GM21423 (cell line): ENCODE measurements around the gene RCSD1.
A peak's percentile ranks its signal among the peaks of the same experiment; 100 is the strongest.
"Not testable (repeated sequence)": the region's sequence is repeated elsewhere in the genome, so short reads cannot be mapped to it uniquely, and the experiment has no call there.

Experiments
- ATAC-seq: cut with Tn5 transposase; IDR thresholded peaks from one replicate; pipeline ENCODE4 v1.9.1; 2021; ENCODE audit warnings: mild to moderate bottlenecking, moderate library complexity; ENCODE audit not compliant: unreplicated experiment

The RCSD1 gene

DNA sequence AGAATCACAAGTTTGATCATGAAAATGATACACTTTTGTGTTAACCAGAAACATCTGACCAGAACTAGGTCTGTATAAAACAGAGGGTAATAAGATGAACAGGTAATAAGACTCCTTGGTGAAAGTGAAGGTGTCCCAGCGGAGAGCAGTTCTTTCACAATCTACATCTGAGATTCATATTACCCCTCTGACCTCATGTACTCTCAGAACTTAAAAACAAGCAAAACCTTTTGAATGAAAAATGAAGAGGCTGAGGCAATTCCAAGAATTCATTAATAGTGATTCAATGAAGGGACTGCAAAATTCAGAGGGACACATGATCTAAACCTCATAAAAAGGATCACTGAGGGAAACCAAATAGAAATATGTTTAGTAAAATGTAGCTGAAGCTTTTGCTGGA, 80.8 kb downstream of the RCSD1 start:
- ATAC-seq, result no peak

DNA sequence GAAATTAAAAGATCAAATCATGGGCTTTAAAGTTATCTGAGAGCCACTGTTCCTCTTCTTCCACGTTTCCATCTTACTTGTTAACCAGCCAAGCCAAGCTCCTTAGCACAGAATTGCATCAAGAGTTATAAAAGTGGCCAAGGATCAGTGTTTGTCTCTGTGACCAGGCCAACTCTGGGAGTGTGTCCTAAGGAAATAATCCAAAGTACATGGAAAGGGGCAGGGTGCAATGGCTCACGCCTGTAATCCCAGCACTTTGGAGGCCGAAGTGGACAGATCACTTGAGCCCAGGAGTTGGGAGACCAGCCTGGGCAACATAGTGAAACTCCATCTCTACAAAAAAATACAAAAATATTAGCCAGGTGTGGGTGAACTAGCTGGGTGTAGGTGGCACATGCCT, 81.8 kb downstream of the RCSD1 start:
- ATAC-seq, result no peak

DNA sequence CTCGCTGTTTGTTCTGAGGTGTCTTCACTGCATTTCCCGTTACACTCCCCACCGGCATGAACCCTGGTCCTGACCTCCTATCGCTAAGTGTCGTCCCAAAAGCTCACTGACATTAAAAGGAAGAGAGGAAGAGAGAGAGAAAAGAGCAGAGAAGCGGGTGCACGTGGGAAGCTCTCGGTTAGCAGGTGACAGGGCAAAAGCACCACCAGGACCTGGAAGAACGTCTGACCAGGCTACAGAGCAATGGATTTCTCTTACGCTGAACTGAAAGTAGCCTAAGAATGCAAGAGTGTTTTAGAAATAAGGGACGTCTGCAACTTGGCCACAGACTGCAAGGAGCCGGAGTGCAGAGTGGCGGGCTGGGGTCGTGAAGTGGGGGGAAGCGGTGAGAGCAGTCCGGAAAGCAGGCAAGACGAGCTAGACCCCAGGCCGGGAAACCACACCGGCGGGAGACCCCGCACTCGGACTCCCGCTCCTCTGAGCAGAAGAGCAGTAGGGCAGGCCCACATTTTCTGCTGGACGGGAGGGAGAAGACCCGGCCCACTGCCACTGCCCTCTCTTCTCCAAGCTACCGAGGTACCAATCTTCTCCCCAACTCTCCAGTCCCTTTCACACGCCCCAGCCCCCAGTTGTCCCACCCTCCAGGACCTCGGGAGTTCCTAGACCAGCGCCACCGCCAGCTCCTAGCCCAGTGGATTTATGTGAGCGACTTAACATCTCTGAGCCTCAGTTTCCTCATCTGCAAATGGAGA, 83.5 kb downstream of the RCSD1 start:
- no peak for ATAC-seq

DNA sequence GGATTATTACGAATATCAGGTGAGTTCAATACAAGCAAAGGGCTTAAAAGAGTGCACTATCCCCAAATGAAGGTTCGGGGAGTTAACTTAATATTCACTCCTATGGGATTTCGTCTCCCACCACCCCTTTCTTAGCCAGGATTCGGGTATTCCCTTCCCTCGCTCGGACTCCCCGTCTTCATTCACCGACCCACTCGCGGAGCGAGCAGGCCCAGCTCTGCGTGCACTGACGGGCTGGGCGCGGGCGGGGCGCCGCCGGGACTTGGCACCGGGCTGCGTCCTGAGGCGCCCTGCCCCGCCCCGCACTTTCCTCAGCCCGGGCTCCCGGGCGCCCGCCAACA, 84.0 kb downstream of the RCSD1 start:
- ATAC-seq, result no peak

DNA sequence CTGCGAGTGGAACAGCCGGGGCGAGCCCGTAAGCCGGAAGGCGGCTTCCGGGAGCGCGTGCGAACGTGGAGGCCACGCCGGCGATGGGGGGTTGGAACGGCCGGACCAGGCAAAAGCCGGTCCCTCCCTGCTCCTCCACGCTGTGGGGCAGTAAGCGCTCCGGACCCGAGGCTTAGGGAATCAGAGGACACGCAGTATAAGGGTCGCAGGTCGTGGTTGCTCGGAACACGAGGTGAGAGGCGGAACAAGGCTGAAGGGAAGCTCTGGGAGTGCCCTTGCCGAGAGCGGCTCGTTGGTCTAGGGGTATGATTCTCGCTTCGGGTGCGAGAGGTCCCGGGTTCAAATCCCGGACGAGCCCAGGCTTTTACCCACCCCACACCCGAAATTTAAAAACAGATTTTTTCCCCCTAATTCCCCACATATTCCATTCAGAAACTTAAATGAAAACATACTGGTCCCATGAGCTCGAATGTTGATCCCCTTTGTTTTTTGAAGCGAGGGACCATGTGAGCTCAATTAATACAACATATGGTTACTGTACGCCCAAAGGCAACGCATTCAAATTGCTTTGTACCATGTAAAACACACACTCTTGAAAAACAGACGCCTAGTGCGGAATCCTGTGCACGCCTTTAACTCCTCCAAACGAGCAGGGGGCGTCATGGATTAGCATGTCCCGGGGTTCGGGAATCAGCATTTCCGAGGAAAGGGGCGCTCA, 84.6 kb downstream of the RCSD1 start:
- ATAC-seq, result peak; percentile 48

DNA sequence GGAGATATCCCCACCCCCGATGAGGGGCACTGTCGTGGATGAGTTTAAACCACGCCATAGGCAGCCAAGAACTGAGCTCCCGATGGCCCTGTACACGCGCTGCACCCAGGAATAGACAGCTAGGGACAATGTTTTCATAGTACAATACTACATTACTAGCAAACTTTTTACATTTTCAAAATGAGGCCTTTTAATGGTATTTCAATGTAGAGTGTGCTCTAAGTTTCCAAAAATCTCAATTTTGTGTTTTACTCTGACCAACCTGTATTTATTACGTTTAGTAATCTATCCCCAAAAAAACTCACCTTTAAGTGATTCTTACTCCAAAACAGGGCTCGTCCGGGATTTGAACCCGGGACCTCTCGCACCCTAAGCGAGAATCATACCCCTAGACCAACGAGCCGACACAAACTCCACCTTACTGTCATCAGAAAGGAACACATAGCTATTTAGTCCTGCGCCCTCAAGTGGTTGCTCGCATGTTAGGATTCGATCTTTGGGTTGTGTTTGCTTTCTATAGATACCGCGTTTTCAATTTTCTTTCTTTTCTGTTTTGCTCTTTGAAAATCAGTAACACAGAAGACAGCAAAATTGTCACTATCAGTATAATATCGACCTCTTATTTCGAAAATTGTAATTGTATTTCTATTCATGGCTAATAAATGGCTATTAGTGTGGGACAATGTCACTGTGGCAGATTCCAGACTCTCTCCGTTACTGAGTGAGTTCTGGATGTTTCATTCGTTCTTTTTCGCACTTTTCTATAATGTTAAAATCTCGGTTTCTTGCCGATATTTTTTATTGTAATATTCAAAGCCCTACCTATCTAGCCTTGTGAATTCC, 85.3 kb downstream of the RCSD1 start:
- ATAC-seq, result peak; percentile 42

DNA sequence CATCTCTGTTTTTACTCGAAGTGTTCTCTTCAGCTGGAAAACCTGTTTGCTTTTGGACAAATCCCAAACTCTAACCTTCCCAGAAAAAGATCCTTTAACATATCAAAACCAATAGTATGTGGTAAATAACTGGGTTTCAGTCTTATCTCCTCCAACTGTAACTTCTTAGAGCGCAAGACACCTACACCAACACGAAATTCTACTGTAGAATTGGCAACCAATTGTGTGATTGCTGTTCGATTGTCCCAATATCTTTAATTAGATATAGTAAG, 85.9 kb downstream of the RCSD1 start:
- no peak for ATAC-seq

DNA sequence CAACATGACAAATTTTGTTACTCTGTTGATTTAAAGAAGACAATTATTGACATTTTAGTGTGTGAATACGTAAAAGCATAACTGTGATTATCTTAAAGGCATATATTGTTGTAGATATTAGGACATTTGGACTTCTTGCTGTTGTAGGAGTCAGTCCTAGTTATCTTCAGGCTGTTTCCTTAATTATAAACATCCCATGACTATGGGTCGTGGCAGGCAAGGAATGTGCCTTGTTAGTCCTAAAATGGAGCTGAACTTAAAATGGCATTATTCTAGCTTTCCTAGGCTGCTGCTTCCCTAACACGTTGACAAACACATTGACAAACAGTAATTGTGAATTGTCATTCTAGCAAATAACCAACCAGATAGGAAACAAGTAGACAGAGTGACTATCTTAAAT, 87.3 kb downstream of the RCSD1 start:
- no peak for ATAC-seq

DNA sequence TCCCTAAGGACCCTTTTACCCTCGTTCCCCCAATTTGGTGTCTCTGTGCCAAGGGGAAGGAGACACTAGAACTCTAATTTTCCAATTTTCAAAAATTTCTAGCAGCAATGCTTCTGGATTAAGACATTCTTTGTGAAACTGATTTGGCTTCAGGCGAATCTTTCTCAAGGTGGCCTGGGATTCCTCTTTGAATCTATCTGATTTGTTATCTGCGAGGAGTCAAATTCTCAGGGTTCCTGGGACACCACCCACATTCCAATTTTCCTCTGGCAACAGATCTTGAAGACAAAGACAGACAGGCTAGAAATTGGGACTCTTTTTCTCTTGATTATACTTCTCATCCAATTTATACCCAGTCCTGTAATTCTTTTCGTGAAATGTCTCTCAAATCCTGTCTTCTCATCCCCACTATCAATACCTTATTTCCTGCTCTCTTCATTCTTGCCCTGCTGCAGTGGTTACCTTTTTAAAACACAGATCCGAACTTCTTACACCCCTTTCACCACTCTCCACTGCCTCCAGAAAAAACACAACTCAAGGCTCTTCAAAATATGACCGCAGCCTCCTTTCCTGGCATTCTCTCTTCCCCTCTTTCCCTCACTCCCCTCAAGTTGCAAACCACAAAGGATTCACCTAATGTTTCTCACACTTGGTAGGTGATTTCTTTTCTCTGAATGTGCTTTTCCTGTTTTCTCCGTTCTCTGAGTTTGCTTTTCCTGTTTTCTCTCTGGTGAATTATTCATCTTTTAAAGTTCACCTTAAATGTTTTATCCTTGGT, 89.1 kb downstream of the RCSD1 start:
- no peak for ATAC-seq

DNA sequence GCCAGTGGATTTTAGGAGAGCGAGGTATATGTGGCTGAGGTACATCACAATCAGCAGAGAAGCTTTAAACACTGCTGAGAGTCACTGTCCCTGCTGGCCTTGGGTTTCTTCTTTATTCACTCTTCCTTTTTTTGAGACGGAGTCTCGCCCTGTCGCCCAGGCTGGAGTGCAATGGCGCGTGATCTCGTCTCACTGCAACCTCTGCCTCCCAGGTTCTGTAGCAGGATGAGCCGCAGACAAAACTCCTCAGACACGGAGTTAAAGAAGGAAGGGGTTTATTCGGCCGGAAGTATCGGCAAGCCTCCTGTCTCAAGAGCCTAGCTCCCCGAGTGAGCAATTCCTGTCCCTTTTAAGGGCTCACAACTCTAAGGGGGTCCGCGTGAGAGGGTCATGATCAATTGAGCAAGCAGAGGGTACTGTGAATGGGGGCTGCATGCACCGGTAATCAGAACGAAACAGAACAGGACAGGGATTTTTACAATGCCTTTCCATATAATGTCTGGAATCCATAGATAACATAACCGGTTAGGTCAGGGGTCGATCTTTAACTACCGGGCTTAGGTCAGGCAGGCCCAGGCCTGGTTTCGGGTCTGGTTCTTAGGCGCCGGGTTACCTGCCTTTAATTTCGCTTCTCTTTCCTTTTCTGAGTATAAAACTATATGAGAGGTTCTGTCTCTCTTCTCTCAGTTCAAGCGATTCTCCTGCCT, 89.8 kb downstream of the RCSD1 start:
- not testable (repeated sequence) for ATAC-seq

DNA sequence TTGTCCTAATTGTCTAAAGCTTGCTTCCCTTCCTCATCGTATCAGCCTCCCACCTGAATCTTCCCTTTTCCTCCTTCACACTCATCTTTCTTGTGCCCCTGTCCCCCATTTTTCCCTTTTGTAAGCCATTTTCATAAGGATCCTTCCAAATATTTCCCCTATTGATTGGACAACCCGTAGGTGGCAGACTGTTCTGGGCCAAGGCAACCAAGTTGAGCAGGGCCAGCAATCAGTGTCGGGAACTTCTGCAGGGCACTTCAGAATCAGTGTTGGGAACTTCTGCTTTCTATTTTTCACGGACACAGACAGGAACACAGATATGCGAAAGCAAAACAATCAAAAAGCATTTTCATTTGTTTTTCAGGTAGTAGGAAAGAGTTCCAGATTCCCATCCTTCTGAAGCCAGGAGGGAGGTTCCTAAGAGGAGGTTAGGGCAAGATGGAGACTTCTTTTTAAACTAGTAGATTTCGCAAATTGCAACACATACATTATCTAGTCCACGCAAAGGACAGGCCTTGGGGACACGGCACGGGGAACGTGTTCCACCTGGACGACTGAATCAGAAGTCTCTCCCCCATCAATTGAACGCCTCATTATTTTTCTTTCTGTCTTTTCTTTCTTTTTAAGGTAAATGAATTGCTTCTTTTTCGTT, 91.1 kb downstream of the RCSD1 start:
- no peak for ATAC-seq

DNA sequence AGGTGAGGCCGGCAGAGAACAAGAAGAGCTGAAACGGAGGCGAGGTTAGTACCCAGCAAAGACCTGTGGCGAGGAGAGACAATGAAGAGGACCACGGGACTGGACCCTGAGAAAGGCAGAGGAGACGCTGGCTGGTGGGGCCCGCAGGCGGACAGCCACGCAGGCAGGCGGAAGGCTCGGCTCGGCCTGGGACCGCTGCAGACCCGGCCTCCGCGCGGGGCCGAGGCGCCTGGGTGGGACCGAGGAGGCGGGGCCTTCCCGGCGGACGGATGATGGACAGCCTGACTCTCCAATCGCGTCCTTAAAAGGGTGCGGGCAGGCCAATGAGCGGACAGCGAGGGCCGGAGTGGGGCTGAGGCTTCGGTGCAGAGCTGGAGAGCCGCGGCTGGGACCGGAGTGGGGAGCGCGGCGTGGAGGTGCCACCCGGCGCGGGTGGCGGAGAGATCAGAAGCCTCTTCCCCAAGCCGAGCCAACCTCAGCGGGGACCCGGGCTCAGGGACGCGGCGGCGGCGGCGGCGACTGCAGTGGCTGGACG, 91.7 kb downstream of the RCSD1 start, which contains the start of gene MPZL1:
TSS of gene MPZL1 (plus strand) at position 366 of the 535 bp plus-strand sequence. CDS start 170 bp downstream, outside the sequence.
- peak; percentile 91 for ATAC-seq

DNA sequence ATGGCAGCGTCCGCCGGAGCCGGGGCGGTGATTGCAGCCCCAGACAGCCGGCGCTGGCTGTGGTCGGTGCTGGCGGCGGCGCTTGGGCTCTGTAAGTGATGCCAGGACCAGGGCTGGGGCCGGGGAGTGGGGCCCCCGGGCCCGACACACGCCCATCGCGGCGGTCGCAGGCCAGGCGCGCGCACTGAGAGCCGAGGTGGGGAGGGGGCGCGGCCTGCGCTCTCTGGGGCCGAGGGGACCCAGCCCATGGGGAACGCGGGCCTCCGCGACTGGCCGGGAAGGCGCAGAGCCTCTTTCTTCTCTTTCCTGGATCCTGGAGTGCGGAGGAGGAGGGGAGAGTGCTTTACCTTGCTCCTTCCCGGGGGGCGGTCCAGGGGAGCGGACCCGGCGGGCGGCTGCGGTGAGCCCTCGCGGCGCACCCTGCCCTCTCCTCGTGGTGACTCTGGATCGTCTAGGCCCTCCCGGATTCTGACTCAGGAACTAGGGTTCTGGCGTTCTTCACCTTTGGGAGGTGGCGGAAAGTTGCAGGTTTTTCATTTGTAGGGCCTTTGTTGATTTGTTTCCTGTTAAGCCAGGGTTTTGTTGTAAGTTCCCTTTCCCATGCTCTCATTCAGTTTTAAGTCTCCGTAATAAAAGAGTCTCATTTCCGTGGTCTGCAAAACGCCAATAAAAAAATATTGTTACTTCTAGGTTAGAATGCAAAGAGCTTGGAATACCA, 92.3 kb downstream of the RCSD1 start:
- peak; percentile 24 for ATAC-seq

DNA sequence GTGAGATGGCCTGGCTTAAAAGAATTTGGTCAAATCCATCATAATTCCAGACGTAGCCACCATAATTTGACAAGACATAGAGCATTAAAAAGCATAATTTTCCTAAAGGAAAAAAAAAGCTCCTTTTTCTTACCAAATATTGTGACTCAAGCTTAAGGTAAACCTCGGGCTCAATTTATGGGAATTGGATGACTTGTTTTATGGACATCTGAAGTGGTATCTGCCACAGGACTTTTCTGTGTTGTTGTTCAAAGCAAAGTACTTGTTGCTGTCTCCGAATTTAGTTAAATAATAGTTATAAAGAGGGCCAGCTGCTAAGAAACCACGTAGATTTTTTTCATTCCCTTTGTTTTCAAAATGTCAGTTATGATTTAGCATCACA, 92.8 kb downstream of the RCSD1 start:
- no peak for ATAC-seq

DNA sequence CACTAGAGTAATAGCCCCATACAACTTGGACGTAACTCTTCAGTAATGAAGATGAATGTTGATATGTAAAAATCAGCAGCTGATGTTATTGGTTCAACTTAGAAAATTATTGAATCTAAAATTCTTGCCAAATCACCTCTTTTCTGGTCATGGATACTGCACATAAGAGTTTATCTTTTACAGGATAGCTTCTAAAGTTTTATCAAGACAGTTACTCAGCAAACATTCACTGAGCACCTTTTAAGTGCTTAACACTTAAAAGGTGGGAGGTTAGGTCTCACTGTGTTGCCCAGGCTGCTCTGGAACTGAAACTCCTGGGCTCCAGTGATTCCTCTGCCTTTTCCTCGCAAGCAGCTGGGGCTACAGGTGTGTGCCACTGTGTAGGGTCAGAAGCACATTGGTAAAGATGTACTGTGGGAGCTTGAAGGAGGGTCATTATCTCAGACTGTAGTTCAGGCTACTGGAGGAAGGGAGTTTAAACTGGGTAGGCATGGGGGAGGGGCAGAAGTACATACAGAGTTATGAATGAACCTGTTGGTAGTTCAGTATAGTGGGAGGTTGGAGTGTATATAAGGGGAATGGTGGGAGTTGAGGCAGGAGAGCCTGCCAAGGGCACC, 93.8 kb downstream of the RCSD1 start:
- no peak for ATAC-seq

DNA sequence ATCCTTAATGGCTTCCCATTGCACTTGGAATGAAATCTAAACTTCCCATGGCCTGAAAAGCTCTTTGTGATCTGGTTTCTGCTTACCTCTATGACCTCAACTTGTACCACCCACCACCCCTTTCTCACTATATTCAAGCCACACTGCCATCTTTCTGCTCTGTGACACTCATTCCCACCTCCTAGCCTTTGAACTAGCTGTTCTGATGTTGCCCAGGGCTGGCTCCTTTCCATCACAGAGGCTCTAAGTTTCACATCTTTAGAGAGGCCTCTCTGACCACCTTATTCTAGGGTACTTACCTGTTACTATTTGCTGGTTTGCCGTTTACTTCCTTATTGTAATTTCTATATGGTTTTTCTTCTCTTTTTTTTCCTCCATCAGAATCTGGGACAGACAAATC, 96.0 kb downstream of the RCSD1 start:
- ATAC-seq, result no peak

DNA sequence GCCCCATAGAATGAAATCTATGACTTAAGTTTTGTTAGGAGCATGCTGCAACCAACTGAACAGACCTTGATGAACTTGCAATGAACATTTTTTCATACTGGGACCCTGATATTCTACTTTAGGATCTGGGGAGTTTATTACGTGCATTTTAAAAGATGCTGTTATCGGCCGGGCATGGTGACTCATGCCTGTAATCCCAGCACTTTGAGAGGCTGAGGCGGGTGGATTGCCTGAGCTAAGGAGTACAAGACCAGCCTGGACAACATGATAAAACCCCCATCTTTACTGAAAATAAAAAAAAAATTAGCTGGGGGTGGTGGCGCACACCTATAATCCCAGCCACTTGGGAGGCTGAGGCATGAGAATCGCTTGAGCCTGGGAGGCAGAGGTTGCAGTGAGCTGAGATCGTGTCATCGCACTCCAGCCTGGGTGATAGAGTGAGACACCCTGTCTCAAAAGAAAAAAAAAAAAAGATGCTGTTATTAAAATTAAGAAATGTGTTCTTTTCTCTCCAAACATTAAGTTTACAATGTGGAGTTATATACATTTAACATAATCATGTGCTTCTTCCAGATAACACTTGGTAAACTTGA, 98.9 kb downstream of the RCSD1 start:
- ATAC-seq, result no peak

DNA sequence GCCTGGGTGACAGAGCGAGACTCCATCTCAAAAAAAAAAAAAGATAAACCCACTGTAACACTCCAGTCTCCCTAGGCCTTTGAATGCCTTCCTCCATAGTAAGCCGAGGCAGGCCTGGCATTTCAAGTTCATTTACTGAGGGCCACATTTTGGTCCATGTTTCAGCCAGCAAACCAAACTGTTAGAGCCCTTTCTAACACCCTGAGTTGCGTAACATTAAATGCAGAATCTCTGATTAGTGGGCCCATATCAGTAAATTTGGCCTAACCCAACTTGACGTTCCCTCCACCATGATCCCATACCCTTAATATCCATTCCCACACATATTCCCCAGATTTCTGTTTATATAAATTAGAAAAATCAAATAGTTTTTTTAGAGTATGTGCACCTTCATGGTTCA, 104.2 kb downstream of the RCSD1 start:
- no peak for ATAC-seq
